Body of pancreas (tissue), 4 donors: ENCODE measurements around the gene KIF21A.

Experiments used
- POLR2A ChIP-seq, 3 donors: fragments of 450-650 bp; IDR thresholded peaks; one replicate each; pipeline ENCODE4 v1.6.1; 2016; ENCODE audit warnings: antibody characterized with exemption in 3 of 3, mild to moderate bottlenecking in 2 of 3
- TF ChIP-seq, protein P1 (sequence below), 7 experiments: fragments of 450-650 bp in 4 of 7; fragments of 200-600 bp in 3 of 7; sonication (generic) in 3 of 7; IDR thresholded peaks; one replicate each; pipeline ENCODE4 v1.5.1; 2016 to 2019; ENCODE audit warnings: antibody characterized with exemption in 7 of 7

DNA sequence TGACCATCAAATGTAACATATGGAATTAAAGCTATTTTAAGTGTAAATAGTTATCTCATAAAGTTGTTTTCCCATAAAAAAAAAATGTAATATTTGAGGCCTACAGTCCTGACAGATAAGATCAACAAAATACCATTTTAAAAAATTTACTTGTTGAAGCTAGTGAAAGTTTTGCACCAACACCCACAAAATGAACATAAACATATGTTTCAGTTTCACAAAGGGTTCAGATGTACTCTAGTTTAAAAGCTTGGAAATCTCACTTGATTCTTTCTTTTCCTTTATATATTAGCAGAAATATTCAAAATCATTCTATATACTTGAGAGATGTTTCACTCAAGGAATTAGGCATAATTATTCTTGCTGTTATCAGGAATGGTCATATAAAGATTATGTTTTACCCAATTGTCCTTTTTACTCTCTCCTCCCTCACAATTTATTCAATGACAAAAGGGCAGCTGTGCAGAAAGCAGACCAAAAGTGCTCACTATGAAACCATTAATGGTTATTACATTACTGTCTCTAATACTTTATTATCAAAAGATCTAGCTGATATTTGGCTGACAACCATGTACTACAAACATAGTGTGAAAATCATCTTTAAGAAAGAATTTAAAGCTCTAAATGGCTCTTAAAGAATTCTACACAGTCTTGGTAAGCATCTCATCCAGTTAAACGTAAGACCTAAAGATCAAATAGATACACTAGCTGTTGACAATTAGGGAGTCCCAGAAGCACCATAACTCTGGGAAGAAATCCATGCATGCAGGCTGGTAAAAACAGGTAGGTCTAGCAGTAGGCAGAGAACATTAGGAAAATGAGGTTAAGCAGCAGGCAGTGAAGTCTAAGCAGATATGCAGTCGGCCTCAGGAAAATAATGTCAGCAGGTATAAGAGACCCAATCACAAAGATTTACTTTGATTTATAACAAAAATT lies 28.8 kb downstream of the KIF21A start:
- TF ChIP-seq, protein P1, sequence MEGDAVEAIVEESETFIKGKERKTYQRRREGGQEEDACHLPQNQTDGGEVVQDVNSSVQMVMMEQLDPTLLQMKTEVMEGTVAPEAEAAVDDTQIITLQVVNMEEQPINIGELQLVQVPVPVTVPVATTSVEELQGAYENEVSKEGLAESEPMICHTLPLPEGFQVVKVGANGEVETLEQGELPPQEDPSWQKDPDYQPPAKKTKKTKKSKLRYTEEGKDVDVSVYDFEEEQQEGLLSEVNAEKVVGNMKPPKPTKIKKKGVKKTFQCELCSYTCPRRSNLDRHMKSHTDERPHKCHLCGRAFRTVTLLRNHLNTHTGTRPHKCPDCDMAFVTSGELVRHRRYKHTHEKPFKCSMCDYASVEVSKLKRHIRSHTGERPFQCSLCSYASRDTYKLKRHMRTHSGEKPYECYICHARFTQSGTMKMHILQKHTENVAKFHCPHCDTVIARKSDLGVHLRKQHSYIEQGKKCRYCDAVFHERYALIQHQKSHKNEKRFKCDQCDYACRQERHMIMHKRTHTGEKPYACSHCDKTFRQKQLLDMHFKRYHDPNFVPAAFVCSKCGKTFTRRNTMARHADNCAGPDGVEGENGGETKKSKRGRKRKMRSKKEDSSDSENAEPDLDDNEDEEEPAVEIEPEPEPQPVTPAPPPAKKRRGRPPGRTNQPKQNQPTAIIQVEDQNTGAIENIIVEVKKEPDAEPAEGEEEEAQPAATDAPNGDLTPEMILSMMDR (IDR thresholded peaks at IDR 0.05): no peak
- no peak for TF ChIP-seq POLR2A (IDR thresholded peaks at IDR 0.05)
